GM23338 (cell line): Measurements from ENCODE around the gene METTL14. TPM values are rescaled to one million over a fixed set of nuclear protein-coding genes. Genes with fewer than 3 reads are reported as not detected.

ENCODE experiments used
- ATAC-seq: fragments of 200-7000 bp; cut with Tn5 transposase; 3 replicates; pipeline ENCODE4 v1.9.1; 2020
- DNase-seq: peaks from one replicate; pipeline ENCODE4 v3.0.0-alpha.2; 2015; ENCODE audit warnings: low spot score
- H2AFZ ChIP-seq: fragments of 200-600 bp; sonication (generic); 2 replicates; pipeline ENCODE4 v1.8.0; 2016; ENCODE audit warnings: antibody characterized with exemption, mild to moderate bottlenecking, moderate library complexity
- H3F3A ChIP-seq: fragments of 200-600 bp; sonication (generic); replicated peaks from 2 replicates; pipeline ENCODE4 v1.8.0; 2017; ENCODE audit warnings: antibody characterized with exemption, mixed run types, low read depth
- H3K27ac ChIP-seq: fragments of 200-600 bp; sonication (generic); 2 replicates; pipeline ENCODE4 v1.6.1; 2016; ENCODE audit warnings: low read depth
- H3K27me3 ChIP-seq: fragments of 200-600 bp; sonication (generic); 2 replicates; pipeline ENCODE4 v1.8.0; 2016; ENCODE audit warnings: mild to moderate bottlenecking, mixed run types, moderate library complexity; ENCODE audit not compliant: insufficient read depth
- H3K36me3 ChIP-seq: fragments of 200-600 bp; sonication (generic); 2 replicates; pipeline ENCODE4 v1.8.0; 2016; ENCODE audit warnings: mild to moderate bottlenecking; ENCODE audit not compliant: insufficient read depth
- H3K4me1 ChIP-seq: fragments of 200-600 bp; sonication (generic); 2 replicates; pipeline ENCODE4 v1.8.0; 2016; ENCODE audit warnings: mild to moderate bottlenecking, moderate library complexity; ENCODE audit not compliant: insufficient read depth
- H3K4me2 ChIP-seq: fragments of 200-600 bp; sonication (generic); 2 replicates; pipeline ENCODE4 v1.7.1; 2017; ENCODE audit warnings: mixed run types
- H3K4me3 ChIP-seq: fragments of 200-600 bp; sonication (generic); 2 replicates; pipeline ENCODE4 v1.6.1; 2016; ENCODE audit warnings: mixed run types
- H3K79me2 ChIP-seq: fragments of 200-600 bp; sonication (generic); replicated peaks from 2 replicates; pipeline ENCODE4 v1.8.0; 2017; ENCODE audit warnings: mild to moderate bottlenecking; ENCODE audit not compliant: insufficient read depth
- H3K9me2 ChIP-seq: fragments of 200-600 bp; sonication (generic); 2 replicates; pipeline ENCODE4 v1.8.0; 2017; ENCODE audit not compliant: insufficient read depth
- H4K20me1 ChIP-seq: fragments of 200-600 bp; sonication (generic); replicated peaks from 2 replicates; pipeline ENCODE4 v1.8.0; 2017; ENCODE audit warnings: mild to moderate bottlenecking; ENCODE audit not compliant: insufficient read depth
- H3K27ac Mint-ChIP-seq: 2 replicates; pipeline ENCODE4 v1.8.0; 2020; ENCODE audit warnings: inconsistent platforms, mild to moderate bottlenecking, moderate library complexity, mixed read lengths
- H3K27me3 Mint-ChIP-seq: 3 replicates; pipeline ENCODE4 v1.8.0; 2022; ENCODE audit warnings: low read depth, mild to moderate bottlenecking, moderate library complexity, mixed read lengths, inconsistent platforms; ENCODE audit not compliant: insufficient read depth, poor library complexity
- H3K36me3 Mint-ChIP-seq: 3 replicates; pipeline ENCODE4 v1.8.0; 2021; ENCODE audit warnings: low read depth, mild to moderate bottlenecking, inconsistent platforms, moderate library complexity, mixed read lengths
- H3K4me1 Mint-ChIP-seq: 3 replicates; pipeline ENCODE4 v1.8.0; 2020; ENCODE audit warnings: mild to moderate bottlenecking, inconsistent platforms, mixed read lengths
- H3K4me3 Mint-ChIP-seq: 3 replicates; pipeline ENCODE4 v1.8.0; 2021; ENCODE audit warnings: moderate library complexity, mild to moderate bottlenecking, inconsistent platforms, mixed read lengths
- H3K9me3 Mint-ChIP-seq: 3 replicates; pipeline ENCODE4 v1.8.0; 2020; ENCODE audit warnings: moderate library complexity, mild to moderate bottlenecking, inconsistent platforms, mixed read lengths
- CREB1 ChIP-seq: fragments of 250-450 bp; sonication (Bioruptor Pico); IDR thresholded peaks from 2 replicates; pipeline ENCODE4 v1.5.0; 2020; ENCODE audit warnings: low read depth, mild to moderate bottlenecking, moderate library complexity
- JUNB ChIP-seq: IDR thresholded peaks from one replicate; pipeline ENCODE4 v1.6.1; 2016; ENCODE audit warnings: antibody characterized with exemption; ENCODE audit not compliant: unreplicated experiment
- NANOG ChIP-seq: IDR thresholded peaks from 2 replicates; pipeline ENCODE4 v1.6.1; 2016; ENCODE audit warnings: antibody characterized with exemption, borderline replicate concordance
- STAT1 ChIP-seq: IDR thresholded peaks from one replicate; pipeline ENCODE4 v1.6.1; 2016; ENCODE audit warnings: antibody characterized with exemption; ENCODE audit not compliant: unreplicated experiment
- polyA plus RNA-seq: library from polyadenylated mRNA; unstranded; fragments of >200 nt; fragmentation: Nextera tagmentation; extraction: Ambion mirVana; gene quantifications from 2 replicates; pipeline ENCODE4 v1.2.1, GENCODE V29; 2016
- total RNA-seq: library from RNA; depleted of rRNA; stranded (reverse); fragments of >200 nt; shearing (Covaris generic); gene quantifications from 2 replicates; pipeline ENCODE4 v1.2.3, GENCODE V29; 2014
- TF ChIP-seq, protein P1 (sequence below): fragments of 250-450 bp; sonication (Bioruptor Pico); IDR thresholded peaks from 2 replicates; pipeline ENCODE4 v1.5.0; 2020; ENCODE audit warnings: mild to moderate bottlenecking, moderate library complexity

Gene METTL14
- total and polyA plus RNA-seq, 2 experiments from 2014 or later: 39.3 to 56.8 TPM

DNA sequence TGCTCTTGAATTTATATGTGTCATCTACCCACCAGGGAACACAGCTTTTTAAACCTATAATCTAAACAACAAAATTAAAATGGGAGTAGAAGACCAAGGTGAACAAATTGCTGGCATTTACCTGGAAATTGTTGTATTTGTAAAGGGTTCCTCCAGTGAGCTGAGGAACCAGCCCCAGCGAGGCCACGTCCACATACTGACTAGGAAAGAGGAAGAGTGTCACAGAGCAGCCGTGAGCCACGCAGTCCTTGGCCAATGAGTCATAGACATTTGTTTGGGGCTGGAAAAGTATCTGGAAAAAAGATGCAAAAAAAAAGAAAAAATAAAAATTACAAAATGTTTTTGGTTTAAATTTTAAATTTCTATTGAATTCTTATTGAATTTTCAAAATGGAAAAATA lies 58.7 kb downstream of the METTL14 start (continued):
- TF ChIP-seq, protein P1, sequence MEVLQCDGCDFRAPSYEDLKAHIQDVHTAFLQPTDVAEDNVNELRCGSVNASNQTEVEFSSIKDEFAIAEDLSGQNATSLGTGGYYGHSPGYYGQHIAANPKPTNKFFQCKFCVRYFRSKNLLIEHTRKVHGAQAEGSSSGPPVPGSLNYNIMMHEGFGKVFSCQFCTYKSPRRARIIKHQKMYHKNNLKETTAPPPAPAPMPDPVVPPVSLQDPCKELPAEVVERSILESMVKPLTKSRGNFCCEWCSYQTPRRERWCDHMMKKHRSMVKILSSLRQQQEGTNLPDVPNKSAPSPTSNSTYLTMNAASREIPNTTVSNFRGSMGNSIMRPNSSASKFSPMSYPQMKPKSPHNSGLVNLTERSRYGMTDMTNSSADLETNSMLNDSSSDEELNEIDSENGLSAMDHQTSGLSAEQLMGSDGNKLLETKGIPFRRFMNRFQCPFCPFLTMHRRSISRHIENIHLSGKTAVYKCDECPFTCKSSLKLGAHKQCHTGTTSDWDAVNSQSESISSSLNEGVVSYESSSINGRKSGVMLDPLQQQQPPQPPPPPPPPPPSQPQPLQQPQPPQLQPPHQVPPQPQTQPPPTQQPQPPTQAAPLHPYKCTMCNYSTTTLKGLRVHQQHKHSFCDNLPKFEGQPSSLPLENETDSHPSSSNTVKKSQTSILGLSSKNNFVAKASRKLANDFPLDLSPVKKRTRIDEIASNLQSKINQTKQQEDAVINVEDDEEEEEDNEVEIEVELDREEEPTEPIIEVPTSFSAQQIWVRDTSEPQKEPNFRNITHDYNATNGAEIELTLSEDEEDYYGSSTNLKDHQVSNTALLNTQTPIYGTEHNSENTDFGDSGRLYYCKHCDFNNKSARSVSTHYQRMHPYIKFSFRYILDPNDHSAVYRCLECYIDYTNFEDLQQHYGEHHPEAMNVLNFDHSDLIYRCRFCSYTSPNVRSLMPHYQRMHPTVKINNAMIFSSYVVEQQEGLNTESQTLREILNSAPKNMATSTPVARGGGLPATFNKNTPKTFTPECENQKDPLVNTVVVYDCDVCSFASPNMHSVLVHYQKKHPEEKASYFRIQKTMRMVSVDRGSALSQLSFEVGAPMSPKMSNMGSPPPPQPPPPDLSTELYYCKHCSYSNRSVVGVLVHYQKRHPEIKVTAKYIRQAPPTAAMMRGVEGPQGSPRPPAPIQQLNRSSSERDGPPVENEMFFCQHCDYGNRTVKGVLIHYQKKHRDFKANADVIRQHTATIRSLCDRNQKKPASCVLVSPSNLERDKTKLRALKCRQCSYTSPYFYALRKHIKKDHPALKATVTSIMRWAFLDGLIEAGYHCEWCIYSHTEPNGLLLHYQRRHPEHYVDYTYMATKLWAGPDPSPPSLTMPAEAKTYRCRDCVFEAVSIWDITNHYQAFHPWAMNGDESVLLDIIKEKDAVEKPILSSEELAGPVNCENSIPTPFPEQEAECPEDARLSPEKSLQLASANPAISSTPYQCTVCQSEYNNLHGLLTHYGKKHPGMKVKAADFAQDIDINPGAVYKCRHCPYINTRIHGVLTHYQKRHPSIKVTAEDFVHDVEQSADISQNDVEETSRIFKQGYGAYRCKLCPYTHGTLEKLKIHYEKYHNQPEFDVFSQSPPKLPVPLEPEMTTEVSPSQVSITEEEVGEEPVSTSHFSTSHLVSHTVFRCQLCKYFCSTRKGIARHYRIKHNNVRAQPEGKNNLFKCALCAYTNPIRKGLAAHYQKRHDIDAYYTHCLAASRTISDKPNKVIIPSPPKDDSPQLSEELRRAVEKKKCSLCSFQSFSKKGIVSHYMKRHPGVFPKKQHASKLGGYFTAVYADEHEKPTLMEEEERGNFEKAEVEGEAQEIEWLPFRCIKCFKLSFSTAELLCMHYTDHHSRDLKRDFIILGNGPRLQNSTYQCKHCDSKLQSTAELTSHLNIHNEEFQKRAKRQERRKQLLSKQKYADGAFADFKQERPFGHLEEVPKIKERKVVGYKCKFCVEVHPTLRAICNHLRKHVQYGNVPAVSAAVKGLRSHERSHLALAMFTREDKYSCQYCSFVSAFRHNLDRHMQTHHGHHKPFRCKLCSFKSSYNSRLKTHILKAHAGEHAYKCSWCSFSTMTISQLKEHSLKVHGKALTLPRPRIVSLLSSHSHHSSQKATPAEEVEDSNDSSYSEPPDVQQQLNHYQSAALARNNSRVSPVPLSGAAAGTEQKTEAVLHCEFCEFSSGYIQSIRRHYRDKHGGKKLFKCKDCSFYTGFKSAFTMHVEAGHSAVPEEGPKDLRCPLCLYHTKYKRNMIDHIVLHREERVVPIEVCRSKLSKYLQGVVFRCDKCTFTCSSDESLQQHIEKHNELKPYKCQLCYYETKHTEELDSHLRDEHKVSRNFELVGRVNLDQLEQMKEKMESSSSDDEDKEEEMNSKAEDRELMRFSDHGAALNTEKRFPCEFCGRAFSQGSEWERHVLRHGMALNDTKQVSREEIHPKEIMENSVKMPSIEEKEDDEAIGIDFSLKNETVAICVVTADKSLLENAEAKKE (CRISPR knock-in tag): no peak
- TF ChIP-seq JUNB (no peak), STAT1 (no peak), CREB1 (CRISPR knock-in tag) (no peak)

DNA sequence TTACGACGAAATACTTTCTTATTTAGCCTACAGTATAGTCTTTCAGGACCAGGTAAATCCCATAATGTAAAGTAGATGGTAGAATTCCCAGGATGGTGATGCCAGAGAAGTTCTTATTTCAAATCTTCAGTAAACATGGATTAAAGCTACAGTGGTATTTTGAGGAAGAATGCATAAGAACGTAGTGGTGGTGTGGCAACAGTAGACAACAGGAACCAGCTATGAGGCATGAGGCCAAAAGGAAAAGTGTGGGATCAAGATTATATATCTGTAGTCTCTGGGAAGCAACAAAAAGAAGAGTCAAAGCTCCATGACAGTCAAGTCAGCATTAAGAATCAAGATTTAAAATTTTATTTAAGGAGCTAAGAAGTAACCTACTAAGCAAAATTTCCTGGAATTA lies 60.2 kb downstream of the METTL14 start:
- H3K79me2 ChIP-seq: no peaks in the 10 kb centered on the region
- H4K20me1 ChIP-seq: no peaks in the 10 kb centered on the region; the same call in 1 of the 2 replicates
- ATAC-seq (no peak), DNase-seq (no peak)
- H3K4me2 ChIP-seq: no peak overlapping the region
- TF ChIP-seq NANOG: no peak
- H3K4me3 Mint-ChIP-seq: no peak overlapping the region
- peaks cover 25% of the 10 kb centered on the region for H3K36me3 Mint-ChIP-seq
- 0 out of 2 replicates have a peak overlapping the region, but pooled peaks have one; percentile 3 for H3K27ac ChIP-seq
- H3K4me1 Mint-ChIP-seq: no peaks in the 10 kb centered on the region
- H3K36me3 ChIP-seq: peaks cover 28% of the 10 kb centered on the region
- H3K27me3 Mint-ChIP-seq: no peaks in the 10 kb centered on the region
- H3K9me2 ChIP-seq: no peaks in the 10 kb centered on the region
- H3K27me3 ChIP-seq: no peaks in the 10 kb centered on the region
- H2AFZ ChIP-seq: no peak overlapping the region
- no peaks in the 10 kb centered on the region for H3K9me3 Mint-ChIP-seq
- H3F3A ChIP-seq: no peaks in the 10 kb centered on the region; the same call in none of the 2 replicates
- no peaks in the 10 kb centered on the region for H3K4me1 ChIP-seq
- no peak overlapping the region for H3K27ac Mint-ChIP-seq
- no peak overlapping the region for H3K4me3 ChIP-seq
